A673 (cell line): Measurements from ENCODE around the gene MAML2. TPM values are rescaled to one million over a fixed set of nuclear protein-coding genes. Genes with fewer than 3 reads are reported as not detected.
A peak's percentile ranks its signal among the peaks of the same experiment; 100 is the strongest.

Source experiments
- BruUV-seq: library from RNA; stranded (reverse); fragments of 400-500 nt; replicated peaks from 2 replicates; lab custom pipeline; 2021; lab: Mats Ljungman, UMichigan
- CTCF ChIA-PET: fragments of 300-600 bp; sonication (Branson Sonifier 250); formaldehyde crosslinking; loops from one replicate; lab custom pipeline; 2022; ENCODE audit warnings: antibody characterized with exemption; lab: Charles Lee
- POLR2A ChIA-PET: fragments of 300-600 bp; sonication (Branson Sonifier 250); formaldehyde crosslinking; loops from one replicate; lab custom pipeline; 2022; ENCODE audit warnings: antibody characterized with exemption; ENCODE audit not compliant: low non-redundant PET; lab: Charles Lee
- DNase-seq: peaks from one replicate; pipeline ENCODE4 v3.0.0-alpha.2; 2015; ENCODE audit warnings: low spot score
- H3K27ac ChIP-seq: fragments of 200-600 bp; sonication (generic); 2 replicates; pipeline ENCODE4 v1.5.1; 2016; ENCODE audit warnings: mixed run types, low read depth, mild to moderate bottlenecking, mixed read lengths, antibody characterized with exemption, low read length; ENCODE audit not compliant: poor library complexity, severe bottlenecking
- H3K27me3 ChIP-seq: fragments of 200-600 bp; sonication (generic); replicated peaks from 2 replicates; pipeline ENCODE4 v1.6.1; 2017; ENCODE audit warnings: mixed run types, low read depth, mild to moderate bottlenecking, mixed read lengths, antibody characterized with exemption, low read length; ENCODE audit not compliant: insufficient read depth, poor library complexity
- H3K36me3 ChIP-seq: fragments of 200-600 bp; sonication (generic); 2 replicates; pipeline ENCODE4 v1.6.1; 2016; ENCODE audit warnings: mixed run types, mild to moderate bottlenecking, mixed read lengths, antibody characterized with exemption, low read length; ENCODE audit not compliant: insufficient read depth, poor library complexity, severe bottlenecking
- H3K4me1 ChIP-seq: fragments of 200-600 bp; sonication (generic); 2 replicates; pipeline ENCODE4 v1.6.1; 2017; ENCODE audit warnings: mixed run types, mild to moderate bottlenecking, mixed read lengths, antibody characterized with exemption, low read length; ENCODE audit not compliant: insufficient read depth, poor library complexity, severe bottlenecking
- H3K4me3 ChIP-seq: fragments of 200-600 bp; sonication (generic); 2 replicates; pipeline ENCODE4 v1.5.1; 2016; ENCODE audit warnings: low read depth, mixed run types, mild to moderate bottlenecking, mixed read lengths, low read length; ENCODE audit not compliant: poor library complexity, severe bottlenecking
- H3K9me3 ChIP-seq: fragments of 200-600 bp; sonication (generic); 2 replicates; pipeline ENCODE4 v1.6.1; 2016; ENCODE audit warnings: mixed run types, low read depth, mild to moderate bottlenecking, mixed read lengths, antibody characterized with exemption, low read length; ENCODE audit not compliant: poor library complexity, severe bottlenecking
- EZH2 ChIP-seq: fragments of 200-600 bp; sonication (generic); IDR thresholded peaks from 2 replicates; pipeline ENCODE4 v1.6.1; 2017; ENCODE audit warnings: borderline replicate concordance, low read depth, mild to moderate bottlenecking, mixed read lengths, antibody characterized with exemption, low read length; ENCODE audit not compliant: poor library complexity, severe bottlenecking
- intact Hi-C: fragments of 100-400 bp; cut with micrococcal nuclease; formaldehyde crosslinking; loops from one replicate; pipeline ENCODE4 v1.10.0; 2022; ENCODE audit not compliant: unreplicated experiment
- total RNA-seq: library from RNA; stranded (reverse); gene quantifications from 2 replicates; pipeline ENCODE4 v1.2.3, GENCODE V29; 2021
- TF ChIP-seq, protein P1 (sequence below): fragments of 300-800, 200-600 bp; sonication (generic); conservative IDR thresholded peaks from 2 replicates; pipeline ENCODE4 v1.5.1; 2017; ENCODE audit warnings: low read depth, mild to moderate bottlenecking, antibody characterized with exemption, low read length, moderate library complexity, mixed read lengths

The MAML2 gene
- total RNA-seq, 1 experiment from 2014 or later, result 6.4 TPM

- no TSS peak for BruUV-seq
- peaks cover 61% of the 10 kb centered on the region for H3K4me1 ChIP-seq
- POLR2A ChIA-PET, result no interaction called here
- H3K27ac ChIP-seq, result no peak overlapping the region
- no peaks in the 10 kb centered on the region for H3K27me3 ChIP-seq
- CTCF ChIA-PET, result no interaction called here
- intact Hi-C loops, result no loop called here
- no peak for TF ChIP-seq EZH2
- TF ChIP-seq, protein P1, sequence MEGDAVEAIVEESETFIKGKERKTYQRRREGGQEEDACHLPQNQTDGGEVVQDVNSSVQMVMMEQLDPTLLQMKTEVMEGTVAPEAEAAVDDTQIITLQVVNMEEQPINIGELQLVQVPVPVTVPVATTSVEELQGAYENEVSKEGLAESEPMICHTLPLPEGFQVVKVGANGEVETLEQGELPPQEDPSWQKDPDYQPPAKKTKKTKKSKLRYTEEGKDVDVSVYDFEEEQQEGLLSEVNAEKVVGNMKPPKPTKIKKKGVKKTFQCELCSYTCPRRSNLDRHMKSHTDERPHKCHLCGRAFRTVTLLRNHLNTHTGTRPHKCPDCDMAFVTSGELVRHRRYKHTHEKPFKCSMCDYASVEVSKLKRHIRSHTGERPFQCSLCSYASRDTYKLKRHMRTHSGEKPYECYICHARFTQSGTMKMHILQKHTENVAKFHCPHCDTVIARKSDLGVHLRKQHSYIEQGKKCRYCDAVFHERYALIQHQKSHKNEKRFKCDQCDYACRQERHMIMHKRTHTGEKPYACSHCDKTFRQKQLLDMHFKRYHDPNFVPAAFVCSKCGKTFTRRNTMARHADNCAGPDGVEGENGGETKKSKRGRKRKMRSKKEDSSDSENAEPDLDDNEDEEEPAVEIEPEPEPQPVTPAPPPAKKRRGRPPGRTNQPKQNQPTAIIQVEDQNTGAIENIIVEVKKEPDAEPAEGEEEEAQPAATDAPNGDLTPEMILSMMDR, result no peak
- H3K4me3 ChIP-seq, result no peak overlapping the region
- no peaks in the 10 kb centered on the region for H3K9me3 ChIP-seq
- H3K36me3 ChIP-seq, result no peaks in the 10 kb centered on the region
- no peak for DNase-seq
Observed at GRCh38 chr11:96223083-96223482, 119.9 kb downstream of the MAML2 start.

GRCh38 chr11:96222102-96222501 lies 120.9 kb downstream of the MAML2 start:
- ChIA-PET CTCF (interaction anchor here (0.6 kb wide), 1 partner anchor 161 kb away, joined by 3 read pairs; no protein-coding TSS in a partner anchor), POLR2A (interaction anchor here (0.6 kb wide), 1 partner anchor 121 kb away, joined by 7 read pairs; no protein-coding TSS in a partner anchor)
- Histone ChIP-seq H3K36me3 (no peaks in the 10 kb centered on the region), H3K4me1 (peaks cover 61% of the 10 kb centered on the region), H3K27ac (peak overlapping the region; percentile 33), H3K27me3 (no peaks in the 10 kb centered on the region), H3K4me3 (no peak overlapping the region), H3K9me3 (no peaks in the 10 kb centered on the region)
- DNase-seq, result no peak
- intact Hi-C loops, result no loop called here
- no TSS peak for BruUV-seq
- TF ChIP-seq, protein P1, result no peak
- no peak for TF ChIP-seq EZH2

DNA sequence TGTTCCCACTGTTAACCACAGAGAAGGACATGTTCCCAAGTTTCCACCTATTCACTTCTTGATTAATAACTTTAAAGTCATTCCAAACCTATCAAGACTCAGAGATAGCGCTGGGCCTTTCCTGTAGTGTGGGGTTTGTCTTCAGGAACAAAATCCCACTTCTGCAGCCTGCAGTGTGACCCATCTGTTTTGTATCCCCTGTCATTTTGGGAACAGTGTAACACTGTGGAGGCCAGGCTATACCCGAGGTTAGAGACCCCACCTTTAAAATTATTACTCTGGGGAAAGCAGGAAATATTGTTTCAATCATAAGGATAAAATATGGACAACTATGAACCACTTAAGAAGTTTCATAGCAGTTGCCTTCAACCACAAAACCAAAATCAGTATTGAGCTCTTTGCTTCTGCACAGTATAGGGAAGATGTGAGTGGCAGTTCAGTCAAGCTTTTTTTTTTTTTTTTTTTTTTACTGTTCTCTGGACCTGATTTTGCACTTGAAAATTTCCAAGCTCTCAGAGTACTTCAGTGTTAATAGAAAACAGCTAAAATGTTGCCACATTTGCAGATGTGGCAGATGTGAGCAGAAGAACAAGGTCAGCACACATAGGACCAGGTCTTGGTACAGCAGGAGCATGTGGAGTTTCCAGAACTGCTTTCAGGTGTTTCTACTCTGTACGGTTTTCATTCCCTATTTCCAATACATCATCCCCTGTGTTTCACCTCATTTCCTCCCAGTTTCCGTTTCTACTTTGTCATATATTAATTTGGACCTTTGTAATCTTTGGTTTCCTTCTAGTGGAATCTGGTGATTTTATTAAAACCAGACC lies 121.5 kb downstream of the MAML2 start:
- peak overlapping the region; percentile 33 for H3K27ac ChIP-seq
- DNase-seq, result no peak
- TF ChIP-seq EZH2, result no peak
- TF ChIP-seq, protein P1, result no peak
- H3K4me3 ChIP-seq, result no peak overlapping the region
- ChIA-PET POLR2A (interaction anchor here (0.6 kb wide), 2 partner anchors 21 to 122 kb away, joined by 4 to 7 read pairs; no protein-coding TSS in a partner anchor), CTCF (interaction anchor here (0.6 kb wide), 1 partner anchor 161 kb away, joined by 3 read pairs; no protein-coding TSS in a partner anchor)
- BruUV-seq, result no TSS peak
- intact Hi-C loops, result no loop called here
- no peaks in the 10 kb centered on the region for H3K9me3 ChIP-seq
- H3K27me3 ChIP-seq, result no peaks in the 10 kb centered on the region
- H3K36me3 ChIP-seq, result no peaks in the 10 kb centered on the region
- H3K4me1 ChIP-seq, result peaks cover 55% of the 10 kb centered on the region
